GM18526 (cell line): ENCODE results near the gene INPP5E.

Experiments used
- POLR2A ChIP-seq: IDR thresholded peaks from 3 replicates; pipeline ENCODE4 v1.6.1; 2011; ENCODE audit not compliant: insufficient read length; ENCODE audit errors: extremely low read depth

INPP5E gene

GRCh38 chr9:136395345-136396218 is 44.1 kb downstream of the INPP5E start:
- no peak for TF ChIP-seq POLR2A

- TF ChIP-seq POLR2A = no peak
These were observed 44.7 kb downstream of the INPP5E start for GRCh38 chr9:136395020-136395340.

DNA sequence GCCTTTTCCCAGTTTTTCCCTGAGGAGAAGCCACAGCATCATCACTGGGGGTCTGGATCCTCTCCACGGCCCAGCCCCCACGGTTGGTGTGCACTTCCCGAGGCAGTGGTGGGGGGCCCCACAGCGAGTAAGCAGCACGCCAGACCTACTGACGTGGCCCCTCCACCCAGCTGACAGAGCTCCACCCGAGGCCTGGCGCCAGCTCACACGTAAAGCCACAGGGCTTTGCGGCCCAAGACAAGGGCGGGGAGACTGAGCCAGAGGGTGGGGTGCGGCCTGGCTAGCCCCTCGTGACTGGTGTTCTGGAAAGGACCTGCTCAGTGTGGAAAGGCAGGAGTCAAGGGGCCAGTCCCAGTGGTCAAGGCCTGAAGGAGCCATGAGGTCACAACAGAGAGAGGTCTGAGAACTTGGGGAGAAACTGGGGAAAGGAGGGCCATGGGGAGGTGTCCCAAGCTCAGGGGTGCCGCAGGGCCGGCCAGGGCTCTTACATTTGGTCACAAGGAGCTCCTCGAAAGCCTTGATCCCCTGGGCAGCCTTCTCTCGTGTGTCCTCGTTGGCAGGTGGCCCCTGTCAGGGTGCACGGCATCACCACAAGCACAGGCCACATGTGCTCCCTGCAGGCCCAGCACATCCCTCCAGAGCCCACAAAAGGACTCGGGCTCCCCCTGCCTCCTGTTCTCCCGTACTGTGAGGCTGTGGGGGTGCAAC is 45.2 kb downstream of the INPP5E start:
- no peak for TF ChIP-seq POLR2A

DNA sequence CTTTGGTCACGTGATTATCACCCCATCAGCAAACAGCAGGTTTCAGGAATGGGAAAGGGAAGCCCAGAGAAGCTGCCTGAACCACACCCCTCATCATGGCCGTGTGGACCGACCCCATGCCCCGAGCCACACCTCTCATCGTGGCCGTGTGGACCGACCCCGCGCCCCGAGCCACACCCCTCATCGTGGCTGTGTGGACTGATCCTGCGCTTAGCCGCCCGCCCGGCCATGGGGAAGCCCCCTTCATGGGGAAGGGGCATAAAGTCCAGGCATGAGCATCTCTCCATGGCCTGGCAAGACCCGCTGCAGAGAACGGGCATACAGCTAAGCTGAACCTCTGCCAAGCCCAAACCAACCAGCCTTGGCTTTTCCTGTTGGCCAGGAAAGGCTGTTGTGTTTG is 46.1 kb downstream of the INPP5E start:
- no peak for TF ChIP-seq POLR2A

DNA sequence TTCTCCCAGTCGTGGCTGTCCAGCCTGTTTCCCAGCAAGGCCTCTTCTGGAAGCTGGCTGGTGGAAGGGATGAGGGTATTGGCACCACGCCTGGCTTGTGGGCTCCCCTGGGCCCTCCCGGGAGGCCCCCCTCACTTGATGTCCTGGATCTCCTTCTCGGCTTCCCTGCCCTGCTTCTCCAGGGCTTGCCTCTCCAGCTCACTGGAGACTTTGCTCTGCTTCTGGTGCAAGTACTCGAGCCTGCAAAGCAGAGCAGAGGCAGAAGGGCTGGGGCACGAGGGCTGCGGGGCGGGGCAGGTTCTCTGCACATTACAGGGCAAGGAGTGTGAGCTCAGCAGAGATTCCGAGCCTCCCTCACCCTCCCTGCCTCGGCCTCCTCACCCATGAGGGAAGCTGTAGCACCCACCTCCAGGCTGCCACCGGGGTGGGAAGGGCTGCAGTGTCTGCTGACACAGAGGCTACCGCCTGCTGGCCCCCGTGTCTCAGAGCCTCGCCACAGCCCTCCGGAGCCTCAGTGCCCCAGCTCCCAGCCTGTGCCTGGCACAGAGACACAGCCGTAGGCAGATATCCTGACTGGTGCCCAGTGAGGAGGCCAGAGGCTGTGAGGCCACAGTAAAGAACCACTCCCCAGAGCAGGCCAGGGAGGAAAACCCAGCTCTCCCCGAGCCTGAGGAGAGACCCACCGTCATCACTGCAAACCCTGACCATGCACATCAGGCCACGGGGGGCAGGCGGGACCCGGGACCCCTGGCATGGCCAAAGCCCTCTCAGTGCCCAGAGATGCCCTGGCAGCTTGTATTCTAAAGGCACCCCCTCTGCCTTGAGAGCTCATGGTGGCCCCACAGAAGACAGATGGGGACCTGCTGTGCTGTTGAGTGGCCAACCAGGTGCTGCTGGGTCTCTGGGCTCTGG is 46.9 kb downstream of the INPP5E start:
- TF ChIP-seq POLR2A = no peak

- no peak for TF ChIP-seq POLR2A
These were observed 47.7 kb downstream of the INPP5E start for GRCh38 chr9:136391737-136392537.

- no peak for TF ChIP-seq POLR2A
These were observed 50.2 kb downstream of the INPP5E start for GRCh38 chr9:136389396-136389795.

DNA sequence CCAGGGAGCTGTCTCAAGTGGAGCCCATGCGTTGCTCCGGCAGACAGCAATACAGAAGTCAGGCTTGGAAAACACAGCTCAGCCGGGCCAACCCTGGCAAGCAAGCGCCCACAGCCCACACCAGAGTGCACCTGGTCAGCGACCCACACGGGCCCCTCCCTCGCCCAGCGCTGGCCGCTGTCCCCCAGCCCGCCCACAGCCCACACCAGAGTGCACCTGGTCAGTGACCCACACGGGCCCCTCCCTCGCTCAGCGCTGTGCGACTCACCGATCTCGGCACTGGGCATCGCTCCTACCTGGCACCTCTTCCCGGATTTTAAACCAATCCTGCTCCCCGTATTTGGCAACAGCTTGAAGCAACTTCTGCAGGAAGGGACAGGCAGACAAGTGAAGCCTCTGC is 52.4 kb downstream of the INPP5E start:
- no peak for TF ChIP-seq POLR2A

GRCh38 chr9:136386018-136386417 is 53.6 kb downstream of the INPP5E start:
- TF ChIP-seq POLR2A = no peak

- TF ChIP-seq POLR2A = no peak
These were observed 54.6 kb downstream of the INPP5E start for GRCh38 chr9:136385015-136385414.

GRCh38 chr9:136383436-136383835 is 56.2 kb downstream of the INPP5E start:
- TF ChIP-seq POLR2A = no peak

DNA sequence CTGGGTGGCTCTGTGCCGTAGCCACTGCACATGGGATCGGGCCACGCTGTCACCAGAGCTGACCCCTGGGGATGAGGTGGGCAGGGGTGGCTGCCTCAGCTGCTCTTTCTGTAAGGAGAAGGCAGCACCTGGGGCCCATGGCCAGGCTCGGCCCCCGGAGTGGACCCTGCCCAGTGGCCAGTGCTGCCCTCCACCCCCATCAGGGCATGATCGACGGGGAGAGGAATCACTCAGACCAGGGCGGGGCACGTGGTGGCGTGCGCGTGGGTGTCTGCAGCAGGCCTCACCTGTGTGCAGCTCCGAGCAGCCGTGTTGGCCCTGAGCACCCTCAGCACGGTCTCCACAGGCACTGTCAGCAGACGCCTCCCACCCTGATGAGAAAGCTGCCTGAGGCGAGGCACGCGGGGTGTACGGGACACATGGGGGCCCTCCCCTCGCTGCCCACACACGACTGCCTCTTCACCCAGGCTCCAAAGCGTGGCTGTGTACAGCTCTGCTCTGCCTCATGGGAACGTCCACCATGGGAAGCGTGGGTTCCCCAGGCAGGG is 57.6 kb downstream of the INPP5E start:
- no peak for TF ChIP-seq POLR2A

DNA sequence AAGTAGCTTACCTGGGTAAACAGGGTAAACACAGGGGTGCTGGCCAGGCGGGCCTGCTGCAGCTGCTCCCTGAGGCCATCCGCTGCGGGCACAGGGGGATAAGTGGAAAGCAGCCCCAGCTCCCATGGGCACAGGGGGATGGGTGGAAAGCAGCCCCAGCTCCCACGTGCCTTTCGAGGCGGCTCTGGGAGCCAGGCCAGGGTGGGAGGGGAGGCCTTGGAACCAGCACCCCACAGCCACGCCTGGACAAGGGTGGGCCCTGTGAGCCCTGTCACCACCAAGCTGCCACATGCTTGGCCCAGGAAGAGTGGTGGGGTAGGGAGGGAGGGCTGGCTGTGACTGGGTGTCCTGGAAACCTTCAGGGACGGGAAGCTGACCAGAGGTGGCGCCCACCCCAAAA is 58.3 kb downstream of the INPP5E start:
- TF ChIP-seq POLR2A = no peak

DNA sequence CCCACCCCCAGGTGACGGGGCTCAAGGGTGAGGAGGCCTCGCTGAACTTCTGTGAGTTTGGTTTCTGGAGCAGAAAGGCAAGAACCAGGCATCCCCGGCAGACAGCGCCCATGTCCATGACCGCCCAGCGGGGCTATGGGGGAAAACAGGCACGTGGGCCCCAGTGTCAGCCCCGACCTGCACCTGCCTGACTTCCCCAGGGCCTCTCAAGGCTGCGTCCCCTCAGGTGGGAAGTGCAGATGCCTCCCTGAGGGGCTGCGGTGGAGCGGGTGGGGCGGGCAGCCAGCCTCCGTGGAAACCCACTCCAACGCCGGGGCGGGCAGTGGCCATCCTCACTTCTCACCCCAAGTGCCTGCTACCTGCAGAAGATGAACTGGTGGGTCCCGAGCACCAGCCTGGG is 59.3 kb downstream of the INPP5E start:
- TF ChIP-seq POLR2A = no peak

DNA sequence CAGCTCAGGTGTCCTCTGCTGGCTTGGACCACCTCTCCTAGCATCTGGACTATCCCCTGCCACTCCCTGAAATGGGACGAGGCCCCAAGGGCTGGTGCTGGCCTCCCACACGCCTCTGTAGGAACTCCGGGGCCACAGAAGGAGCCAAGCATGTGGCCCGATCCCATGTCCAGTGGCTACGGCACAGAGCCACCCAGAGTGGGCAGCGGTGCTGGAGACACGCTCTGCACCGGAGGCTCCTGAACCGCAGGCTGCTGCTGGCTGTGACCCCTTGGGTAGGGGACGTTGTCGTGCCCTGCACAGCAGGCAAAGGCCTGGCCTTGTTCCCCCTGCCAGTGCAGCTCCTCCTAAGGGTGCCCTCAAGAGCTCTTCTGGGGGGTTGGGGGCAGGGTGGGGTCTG is 59.8 kb downstream of the INPP5E start:
- no peak for TF ChIP-seq POLR2A

DNA sequence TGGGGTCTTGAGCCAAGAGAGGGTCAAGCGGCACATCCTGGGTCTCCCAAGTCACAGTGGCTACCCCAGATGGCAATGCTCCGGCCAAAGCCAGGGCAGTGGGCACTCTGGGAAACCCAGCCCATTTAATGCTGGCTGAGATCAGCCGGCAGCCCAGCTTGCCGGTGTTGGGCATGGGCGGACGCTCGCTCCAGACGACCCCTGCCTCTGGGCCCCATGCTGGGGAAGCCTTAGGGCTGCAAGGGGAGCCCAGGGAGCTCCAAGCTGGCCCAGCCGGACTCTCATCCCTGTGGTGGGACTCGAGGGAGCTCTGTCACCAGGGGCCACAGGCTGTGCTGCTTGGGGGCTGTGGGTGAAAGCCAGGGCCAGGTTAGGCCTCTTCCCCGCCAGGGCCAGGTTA is 60.2 kb downstream of the INPP5E start:
- no peak for TF ChIP-seq POLR2A
